Subcutaneous abdominal adipose tissue (tissue), 5 donors: ENCODE results near the gene BCAS4.
A peak's percentile ranks its signal among the peaks of the same experiment; 100 is the strongest.
"Not testable (repeated sequence)": the region's sequence is repeated elsewhere in the genome, so short reads cannot be mapped to it uniquely, and the experiment has no call there.

Experiments used
- H3K27ac ChIP-seq: one replicate; pipeline ENCODE4 v1.7.0; 2013; ENCODE audit warnings: low read depth, mild to moderate bottlenecking, inconsistent platforms, low read length, moderate library complexity
- H3K27me3 ChIP-seq, 5 donors: one replicate each; pipeline ENCODE4 v1.7.0; 2013; ENCODE audit warnings: low read length in 5 of 5, inconsistent platforms in 1 of 5; ENCODE audit not compliant: control insufficient read depth in 5 of 5, insufficient read depth in 4 of 5
- H3K36me3 ChIP-seq, 5 donors: one replicate each; pipeline ENCODE4 v1.7.0; 2013; ENCODE audit warnings: low read length in 5 of 5; ENCODE audit not compliant: control insufficient read depth in 5 of 5, insufficient read depth in 5 of 5
- H3K4me1 ChIP-seq, 5 donors: one replicate each; pipeline ENCODE4 v1.7.0; 2013; ENCODE audit warnings: low read length in 5 of 5, mild to moderate bottlenecking in 3 of 5, moderate library complexity in 1 of 5; ENCODE audit not compliant: control insufficient read depth in 5 of 5, insufficient read depth in 5 of 5
- H3K4me3 ChIP-seq, 5 donors: one replicate each; pipeline ENCODE4 v1.7.0; 2013; ENCODE audit warnings: low read length in 5 of 5, low read depth in 1 of 5
- H3K9ac ChIP-seq, 5 donors: one replicate each; pipeline ENCODE4 v1.7.0; 2013; ENCODE audit warnings: low read length in 5 of 5, mild to moderate bottlenecking in 4 of 5, moderate library complexity in 3 of 5
- H3K9me3 ChIP-seq, 5 donors: one replicate each; pipeline ENCODE4 v1.7.0; 2013; ENCODE audit warnings: low read length in 5 of 5; ENCODE audit not compliant: control insufficient read depth in 5 of 5
- donor health status: healthy.
- donor health status: healthy.
- donor health status: healthy.
- donor health status: healthy.
- donor health status: healthy.

The BCAS4 gene

GRCh38 chr20:50786703-50787102, 8.2 kb upstream of the BCAS4 start:
- Histone ChIP-seq H3K36me3 (no peaks in the 10 kb centered on the region), H3K27ac (no peak overlapping the region), H3K9me3 (no peaks in the 10 kb centered on the region), H3K4me1 (peaks cover 0 to 20% (median 16%) of the 10 kb centered on the region in 5 donors), H3K27me3 (peaks cover 0 to 2% (median 0%) of the 10 kb centered on the region in 5 donors), H3K9ac (no peak overlapping the region), H3K4me3 (no peak overlapping the region)

GRCh38 chr20:50787181-50787580, 7.7 kb upstream of the BCAS4 start:
- Histone ChIP-seq H3K27me3 (peaks cover 0 to 2% (median 0%) of the 10 kb centered on the region in 5 donors), H3K9ac (no peak overlapping the region), H3K27ac (no peak overlapping the region), H3K36me3 (no peaks in the 10 kb centered on the region), H3K9me3 (no peaks in the 10 kb centered on the region), H3K4me3 (no peak overlapping the region), H3K4me1 (peaks cover 0 to 20% (median 16%) of the 10 kb centered on the region in 5 donors)

- Histone ChIP-seq H3K36me3 (no peaks in the 10 kb centered on the region), H3K27ac (no peak overlapping the region), H3K9ac (peak overlapping the region in 3 of 5 donors; percentile 2 to 20 (median 19)), H3K27me3 (peaks cover 0 to 6% (median 0%) of the 10 kb centered on the region in 5 donors), H3K4me1 (peaks cover 0 to 20% (median 16%) of the 10 kb centered on the region in 5 donors), H3K9me3 (no peaks in the 10 kb centered on the region), H3K4me3 (peak overlapping the region in 1 of 5 donors; percentile 3)
Observed at GRCh38 chr20:50788045-50788991, 6.5 kb upstream of the BCAS4 start.

GRCh38 chr20:50789968-50790650, 4.8 kb upstream of the BCAS4 start:
- H3K27ac ChIP-seq, result no peak overlapping the region
- peak overlapping the region in 1 of 5 donors; percentile 55 for H3K4me3 ChIP-seq
- H3K9ac ChIP-seq, result no peak overlapping the region
- peaks cover 0 to 6% (median 0%) of the 10 kb centered on the region in 5 donors for H3K27me3 ChIP-seq
- H3K9me3 ChIP-seq, result no peaks in the 10 kb centered on the region
- peaks cover 0 to 30% (median 26%) of the 10 kb centered on the region in 5 donors for H3K4me1 ChIP-seq
- no peaks in the 10 kb centered on the region for H3K36me3 ChIP-seq

GRCh38 chr20:50790651-50791277, 4.1 kb upstream of the BCAS4 start:
- H3K27me3 ChIP-seq, result peaks cover 0 to 6% (median 0%) of the 10 kb centered on the region in 5 donors
- no peaks in the 10 kb centered on the region for H3K36me3 ChIP-seq
- peak overlapping the region; percentile 54 for H3K27ac ChIP-seq
- H3K4me1 ChIP-seq, result peaks cover 0 to 36% (median 31%) of the 10 kb centered on the region in 5 donors
- peak overlapping the region in 4 of 5 donors; percentile 33 to 58 (median 52) for H3K4me3 ChIP-seq
- H3K9ac ChIP-seq, result peak overlapping the region in 3 of 5 donors; percentile 27 to 72 (median 62)
- H3K9me3 ChIP-seq, result no peaks in the 10 kb centered on the region

GRCh38 chr20:50792708-50793574, 1.9 kb upstream of the BCAS4 start:
- Histone ChIP-seq H3K36me3 (no peaks in the 10 kb centered on the region), H3K4me3 (no peak overlapping the region), H3K27me3 (peaks cover 0 to 6% (median 0%) of the 10 kb centered on the region in 5 donors), H3K4me1 (peaks cover 0 to 35% (median 31%) of the 10 kb centered on the region in 5 donors), H3K9me3 (no peaks in the 10 kb centered on the region), H3K9ac (no peak overlapping the region), H3K27ac (no peak overlapping the region)

- H3K36me3 ChIP-seq, H3K27me3 ChIP-seq, H3K9me3 ChIP-seq, H3K4me3 ChIP-seq, H3K27ac ChIP-seq, H3K9ac ChIP-seq: not testable (repeated sequence)
- H3K4me1 ChIP-seq, result peaks cover 0 to 29% (median 26%) of the 10 kb centered on the region in 5 donors
Observed at GRCh38 chr20:50793575-50794016, 1.3 kb upstream of the BCAS4 start.

GRCh38 chr20:50794181-50794845, 548 bp upstream of the BCAS4 start:
- Histone ChIP-seq H3K36me3 (no peaks in the 10 kb centered on the region), H3K4me1 (peaks cover 0 to 25% (median 23%) of the 10 kb centered on the region in 5 donors), H3K27ac (no peak overlapping the region), H3K27me3 (peaks cover 0 to 4% (median 0%) of the 10 kb centered on the region in 5 donors), H3K4me3 (peak overlapping the region in 4 of 5 donors; percentile 11 to 70 (median 40)), H3K9me3 (no peaks in the 10 kb centered on the region), H3K9ac (no peak overlapping the region)

GRCh38 chr20:50797142-50797541, 2.3 kb downstream of the BCAS4 start:
- no peak overlapping the region for H3K27ac ChIP-seq

More at GRCh38 chr20:50797142-50797541, 2.3 kb downstream of the BCAS4 start:
- H3K9ac ChIP-seq, result no peak overlapping the region
- no peak overlapping the region for H3K4me3 ChIP-seq
- H3K9me3 ChIP-seq, result no peaks in the 10 kb centered on the region
- H3K36me3 ChIP-seq, result no peaks in the 10 kb centered on the region
- peaks cover 0 to 16% (median 15%) of the 10 kb centered on the region in 5 donors for H3K4me1 ChIP-seq
- peaks cover 0 to 4% (median 0%) of the 10 kb centered on the region in 5 donors for H3K27me3 ChIP-seq
